ENCODE results near the gene SCYGR6.
"Not testable (repeated sequence)": the region's sequence is repeated elsewhere in the genome, so short reads cannot be mapped to it uniquely, and the experiment has no call there.

SCYGR6 gene, protein sequence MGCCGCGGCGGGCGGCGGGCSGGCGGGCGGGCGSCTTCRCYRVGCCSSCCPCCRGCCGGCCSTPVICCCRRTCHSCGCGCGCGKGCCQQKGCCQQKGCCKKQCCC

DNA sequence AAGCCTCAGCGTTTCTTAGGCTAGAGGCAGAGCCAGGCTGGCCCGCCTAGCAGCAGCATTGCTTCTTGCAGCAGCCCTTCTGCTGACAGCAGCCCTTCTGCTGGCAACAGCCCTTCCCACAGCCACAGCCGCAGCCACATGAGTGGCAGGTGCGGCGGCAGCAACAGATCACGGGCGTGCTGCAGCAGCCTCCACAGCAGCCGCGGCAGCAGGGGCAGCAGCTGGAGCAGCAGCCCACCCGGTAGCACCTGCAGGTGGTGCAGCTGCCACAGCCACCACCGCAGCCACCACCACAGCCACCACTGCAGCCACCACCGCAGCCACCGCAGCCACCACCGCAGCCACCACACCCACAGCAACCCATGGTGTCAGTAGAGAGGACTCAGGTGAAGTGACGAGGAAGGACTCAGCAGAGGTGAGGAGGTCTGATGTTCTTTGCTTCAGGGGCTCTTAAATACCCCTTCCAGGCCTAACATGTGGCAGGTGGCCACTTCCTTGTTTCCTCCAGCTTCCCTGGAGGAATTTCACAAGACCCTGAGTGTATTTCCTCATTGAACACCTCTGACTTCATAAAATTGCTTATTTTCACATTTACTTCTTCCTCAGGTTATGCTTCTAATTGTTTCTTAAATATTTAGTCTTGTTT, at the start of gene SCYGR6:
TSS of gene SCYGR6 (minus strand) at position 364 of the 646 bp plus-strand sequence. CDS start at position 364, 0 bp downstream.
- no peak for DNase-seq

DNA sequence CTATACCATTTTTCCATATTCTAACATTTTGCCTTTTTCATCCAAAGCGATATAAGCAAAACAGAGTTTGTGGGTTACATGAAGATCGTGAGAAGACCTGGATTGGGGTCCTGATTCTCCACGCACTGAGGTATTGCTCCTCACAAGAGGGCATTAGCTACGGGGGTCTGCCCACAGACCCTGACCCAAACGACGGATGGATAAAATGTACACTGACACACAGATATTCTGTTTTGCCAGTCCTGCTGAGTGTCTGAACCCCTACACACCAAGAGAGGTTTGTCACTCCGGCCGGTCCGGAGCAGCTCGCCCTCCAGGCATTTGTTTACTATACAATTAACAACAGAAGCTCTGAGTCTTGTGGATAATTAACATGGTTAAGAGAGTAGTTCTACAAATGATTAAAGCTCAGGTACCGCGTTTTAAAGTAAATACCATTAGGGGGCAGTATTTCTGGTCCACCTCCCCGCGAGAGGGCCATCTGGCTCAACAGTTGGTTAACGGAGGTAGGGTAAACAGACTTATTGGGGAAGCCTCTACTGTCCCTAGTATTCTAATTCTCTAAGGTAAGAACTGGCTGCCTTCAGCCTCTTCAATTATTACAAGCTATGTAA, 49.6 kb upstream of the SCYGR6 start:
- peak in 1 of 2 donors; percentile 5 for DNase-seq

DNA sequence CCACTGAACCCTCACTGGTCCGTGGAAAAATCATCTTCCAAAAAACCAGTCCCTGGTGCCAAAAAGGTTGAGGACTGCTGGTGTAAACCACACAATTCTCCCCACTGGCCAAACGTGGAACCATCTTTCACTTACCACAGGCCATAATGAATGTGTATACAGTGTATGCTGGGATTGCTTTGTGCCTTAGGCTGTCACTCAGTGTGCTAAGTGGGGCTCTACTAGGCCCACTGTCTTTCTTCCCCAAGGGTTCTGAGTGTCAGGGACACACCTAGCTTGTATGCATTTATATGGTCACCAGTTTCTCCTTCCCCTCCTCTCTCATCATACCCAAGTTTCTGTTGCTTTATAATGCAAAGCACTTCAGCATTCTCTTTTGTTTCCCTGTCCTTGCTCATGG, 48.4 kb upstream of the SCYGR6 start:
- no peak for DNase-seq

DNA sequence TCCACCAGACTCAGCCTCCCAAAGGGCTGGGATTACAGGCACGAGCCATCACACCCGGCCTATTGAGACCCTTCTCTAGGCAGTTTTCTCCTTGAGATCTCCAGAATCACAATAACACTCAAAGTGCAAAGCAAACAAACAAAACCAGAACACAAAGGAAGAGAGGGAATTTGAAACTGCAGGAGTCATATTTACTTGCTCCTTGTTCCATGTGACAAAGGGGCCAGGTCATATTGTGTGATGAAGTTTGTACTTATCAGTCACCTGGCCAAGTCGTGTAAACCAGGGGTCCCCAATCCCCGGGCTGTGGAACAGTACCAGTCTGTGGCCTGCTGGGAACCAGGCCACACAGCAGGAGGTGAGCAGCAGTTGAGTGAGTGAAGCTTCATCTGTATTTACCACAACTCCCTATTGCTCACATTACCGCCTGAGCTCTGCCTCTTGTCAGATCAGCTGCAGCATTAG, 47.7 kb upstream of the SCYGR6 start:
- DNase-seq = no peak

DNA sequence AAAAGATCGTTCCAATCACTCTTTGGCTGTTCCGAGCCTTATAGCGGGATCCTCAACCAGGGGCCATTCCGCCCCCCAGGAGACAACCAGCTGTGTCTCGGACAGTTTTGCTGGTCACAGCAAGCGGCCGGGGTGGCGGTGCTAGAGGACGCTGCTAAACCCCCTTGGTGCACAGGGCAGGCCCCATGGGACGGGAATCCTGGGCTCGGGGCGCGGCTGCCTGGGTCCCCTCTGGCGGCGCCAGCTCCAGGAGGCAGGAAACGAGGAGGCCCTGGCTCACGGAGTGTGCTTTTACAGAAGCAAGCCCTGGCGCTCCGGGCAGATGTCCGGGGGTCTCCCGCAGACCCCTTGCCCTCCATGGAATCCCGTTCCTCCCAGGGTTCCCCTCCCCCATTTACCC, 43.3 kb upstream of the SCYGR6 start:
- no peak for DNase-seq

DNA sequence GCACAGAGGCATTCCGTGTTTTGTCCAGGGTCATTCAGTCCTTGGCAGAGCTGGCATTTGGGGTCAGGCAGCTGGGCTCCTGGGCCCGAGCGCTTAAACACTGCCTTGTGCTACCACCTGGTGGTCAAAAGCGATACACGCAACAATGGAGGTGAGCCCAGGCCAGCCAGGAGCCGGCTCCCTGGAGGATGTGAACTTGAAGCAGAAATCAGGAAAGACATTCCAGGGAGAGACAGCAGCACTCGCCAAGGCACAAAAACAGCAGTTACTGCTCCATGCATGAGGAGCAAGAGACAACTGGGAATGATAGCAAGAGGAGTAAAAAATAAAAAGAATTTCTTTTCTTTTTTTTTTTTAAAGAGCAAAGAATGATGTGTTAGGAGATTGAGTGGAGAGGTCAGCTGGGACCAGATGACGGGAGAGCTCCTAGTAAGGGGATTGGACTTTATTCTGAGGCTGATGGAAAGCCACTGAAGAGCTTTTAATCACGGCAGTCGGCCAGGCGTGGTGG, 41.9 kb upstream of the SCYGR6 start:
- DNase-seq = peak; percentile 55 to 59

DNA sequence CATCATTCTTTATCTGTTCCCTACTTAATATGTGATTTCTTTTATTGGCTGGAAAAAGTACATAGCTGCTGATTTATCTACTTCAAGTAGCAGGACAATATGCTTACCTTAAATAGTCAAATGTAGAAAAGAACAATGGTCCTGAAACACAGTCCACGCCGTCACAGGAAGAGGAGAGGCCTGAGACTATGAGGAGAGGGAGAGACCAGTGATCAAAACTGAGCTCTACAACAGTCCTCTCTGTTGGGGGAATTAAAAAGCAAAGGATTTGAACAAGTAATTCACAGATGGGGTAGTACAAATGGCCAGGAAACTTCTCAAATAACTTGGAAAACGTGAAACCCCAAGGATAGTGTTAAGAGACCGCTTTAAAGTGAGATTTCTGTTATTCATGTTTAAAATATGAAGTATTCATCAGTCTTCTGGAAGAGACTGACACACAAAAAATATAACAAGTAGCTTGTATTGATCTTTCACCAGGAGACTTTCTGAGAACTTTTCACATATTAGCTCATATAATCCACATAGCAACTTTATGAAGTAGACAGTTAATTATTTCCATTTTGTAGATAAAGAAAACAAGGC, 41.3 kb upstream of the SCYGR6 start:
- no peak for DNase-seq

DNA sequence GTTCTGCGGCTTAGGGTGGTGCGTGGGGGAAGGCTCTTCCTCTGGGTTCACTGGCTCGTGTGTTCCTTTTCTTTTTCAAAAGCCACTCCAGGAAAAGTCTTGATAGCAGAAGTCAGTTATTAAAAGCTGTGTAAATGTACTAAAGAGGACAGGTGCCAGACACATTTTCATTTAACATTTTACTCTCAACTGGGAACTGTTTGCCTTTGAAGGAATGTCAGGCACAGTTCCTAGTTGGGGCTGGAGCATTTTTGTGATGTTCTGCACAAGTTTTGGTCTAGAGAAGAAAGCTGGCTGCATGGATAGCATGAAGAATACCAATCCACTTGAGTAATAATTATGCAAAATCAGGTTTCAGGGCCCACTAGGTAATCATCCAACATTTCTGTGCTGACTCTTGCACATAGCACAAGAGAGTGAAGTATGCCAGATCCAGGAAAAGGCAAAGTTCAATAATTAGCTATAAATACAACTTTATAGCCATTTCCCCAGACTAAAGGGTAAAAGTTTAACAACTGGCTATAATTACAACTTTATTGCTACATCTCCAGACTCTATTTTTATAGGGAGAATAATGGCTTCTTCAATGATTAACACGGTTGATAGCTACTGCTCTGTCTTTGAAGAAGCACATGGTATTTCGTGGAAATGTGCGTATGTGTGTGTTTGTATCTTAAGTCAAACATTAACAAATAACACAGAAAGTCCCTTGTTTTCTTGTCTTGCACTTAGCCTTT, 37.4 kb upstream of the SCYGR6 start:
- no peak for DNase-seq

DNA sequence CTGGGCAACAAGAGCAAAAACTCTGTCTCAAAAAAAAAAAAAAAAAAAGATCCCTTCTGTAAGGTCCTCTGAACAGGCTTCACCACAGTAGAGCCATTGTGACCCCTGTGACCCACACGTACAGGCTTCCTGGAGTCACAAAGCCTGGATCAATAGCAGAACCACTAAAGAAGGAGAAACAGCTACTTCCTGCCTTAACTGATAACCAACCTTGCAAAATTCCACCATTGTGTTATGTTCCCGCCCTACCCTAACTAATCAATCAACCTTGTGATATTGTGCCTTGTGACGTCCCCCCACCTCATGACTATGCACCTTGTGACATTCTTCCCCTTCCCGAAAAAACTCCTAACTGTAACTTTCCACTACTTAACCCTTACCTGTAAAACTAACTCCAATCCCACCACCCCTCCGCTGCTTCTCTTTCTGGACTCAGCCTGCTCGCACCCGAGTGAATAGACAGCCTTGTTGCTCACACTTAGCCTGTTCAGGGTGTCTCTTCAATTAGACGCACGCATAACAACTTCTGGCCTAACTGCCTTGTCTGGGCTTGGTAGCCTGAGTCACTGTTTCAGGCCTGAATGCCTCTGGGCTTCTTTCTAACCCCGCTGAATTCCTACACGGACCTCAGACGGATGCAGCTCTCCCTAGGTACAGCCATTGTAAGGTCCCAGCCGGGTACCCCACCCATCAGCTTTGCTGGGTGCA, 35.0 kb upstream of the SCYGR6 start:
- no peak for DNase-seq

DNA sequence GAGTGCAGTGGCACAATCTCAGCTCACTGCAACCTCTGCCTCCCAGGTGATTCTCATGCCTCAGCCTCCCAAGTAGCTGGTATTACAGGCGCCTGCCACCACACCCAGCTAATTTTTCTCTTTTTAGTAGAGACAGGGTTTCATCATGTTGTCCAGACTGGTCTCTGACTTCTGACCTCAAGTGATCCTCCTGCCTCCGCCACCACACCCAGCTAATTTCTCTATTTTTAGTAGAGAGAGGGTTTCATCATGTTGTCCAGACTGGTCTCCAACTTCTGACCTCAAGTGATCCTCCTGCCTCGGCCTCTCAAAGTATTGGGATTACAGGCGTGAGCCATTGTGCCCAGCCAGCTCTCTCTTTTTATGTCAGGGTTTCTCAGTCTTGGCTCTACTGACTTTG, 31.7 kb upstream of the SCYGR6 start:
- not testable (repeated sequence) for DNase-seq

DNA sequence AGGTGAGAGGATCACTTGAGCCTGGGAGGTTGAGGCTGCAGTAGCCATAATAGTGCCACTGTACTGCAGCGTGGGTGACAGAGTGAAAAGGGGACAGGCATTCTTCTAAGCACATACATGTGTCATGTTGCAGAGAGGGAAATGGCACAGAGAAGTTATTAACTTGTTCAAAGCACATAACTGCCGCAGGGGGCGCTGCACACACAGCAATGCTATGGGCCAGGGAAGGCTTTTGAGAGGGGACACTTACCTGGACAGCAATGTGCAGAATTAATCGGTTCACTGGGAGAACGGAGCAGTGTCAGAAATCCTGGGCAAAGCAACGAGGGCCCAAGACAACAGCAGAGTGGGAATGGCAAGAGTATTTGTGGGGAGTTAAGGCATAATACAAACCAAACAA, 23.5 kb upstream of the SCYGR6 start:
- no peak for DNase-seq

DNA sequence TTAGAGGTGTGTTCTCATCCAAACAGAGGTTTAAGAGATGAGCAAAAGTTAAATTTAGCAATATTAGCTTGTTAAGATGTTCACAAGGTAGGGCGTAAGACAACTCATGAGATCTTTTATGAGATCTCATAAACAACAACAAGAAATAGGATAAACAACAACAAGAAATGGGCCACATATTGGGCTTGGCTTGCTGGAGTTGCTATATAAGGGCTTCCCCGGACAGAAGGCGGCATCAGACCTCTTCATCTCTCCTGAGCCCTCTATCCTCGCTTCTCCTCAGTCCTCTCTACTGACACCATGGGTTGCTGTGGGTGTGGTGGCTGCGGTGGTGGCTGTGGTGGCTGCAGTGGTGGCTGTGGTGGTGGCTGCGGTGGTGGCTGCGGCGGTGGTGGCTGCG, 21.0 kb upstream of the SCYGR6 start, which contains the start of gene SCYGR8:
TSS of gene SCYGR8 (plus strand) at position 301 of the 400 bp plus-strand sequence. CDS start at position 301, 0 bp downstream.
- no peak for DNase-seq

DNA sequence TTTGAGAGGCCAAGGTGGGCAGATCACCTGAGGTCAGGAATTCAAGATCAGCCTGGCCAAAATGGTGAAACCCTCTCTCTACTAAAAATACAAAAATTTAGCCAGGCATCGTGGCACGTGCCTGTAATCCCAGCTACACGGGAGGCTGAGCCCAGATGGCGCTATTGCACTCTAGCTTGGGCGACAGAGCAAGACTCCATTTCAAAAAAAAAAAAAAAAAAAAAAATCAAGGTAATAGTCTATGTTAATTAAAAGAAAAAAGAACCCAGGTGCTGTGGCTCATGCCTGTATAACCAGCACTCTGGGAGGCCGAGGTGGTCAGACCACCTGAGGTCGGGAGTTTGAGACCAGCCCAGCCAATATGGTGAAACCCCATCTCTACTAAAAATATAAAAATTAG, 16.1 kb upstream of the SCYGR6 start:
- DNase-seq = not testable (repeated sequence)

DNA sequence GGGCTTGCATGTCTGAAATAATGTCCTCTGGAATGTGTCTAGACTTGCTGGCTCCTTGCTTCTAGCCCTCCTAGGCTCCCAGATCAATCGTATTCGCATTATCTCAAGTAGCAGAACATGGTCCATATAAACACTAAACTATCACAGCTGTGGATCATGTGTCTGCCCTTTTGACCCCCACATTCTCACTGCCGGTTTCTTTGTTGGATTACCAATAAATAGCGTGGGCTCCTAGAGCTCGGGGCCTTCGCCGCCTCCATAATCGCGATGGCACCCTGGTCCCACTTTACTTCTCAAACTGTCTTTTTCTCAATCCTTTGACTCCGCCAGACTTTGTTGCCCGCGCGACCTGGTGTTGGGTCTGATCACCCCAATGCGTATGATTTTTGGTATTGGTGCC, 14.8 kb upstream of the SCYGR6 start:
- DNase-seq = no peak

DNA sequence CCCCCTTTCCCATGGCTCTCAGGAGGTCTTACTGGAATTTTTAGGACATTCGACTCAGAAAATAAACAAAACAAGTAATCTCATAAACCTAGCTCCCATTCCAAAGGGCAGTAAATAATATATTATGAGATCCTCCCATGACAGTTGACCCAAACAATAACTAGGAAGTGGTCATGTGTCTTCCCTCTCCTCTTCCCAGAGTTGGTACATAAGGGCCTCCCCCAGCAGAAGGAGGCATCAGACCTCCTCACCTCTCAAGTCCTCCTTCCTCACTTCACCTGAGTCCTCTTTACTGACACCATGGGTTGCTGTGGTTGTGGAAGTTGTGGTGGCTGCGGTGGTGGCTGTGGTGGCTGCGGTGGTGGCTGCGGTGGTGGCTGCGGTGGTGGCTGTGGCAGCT, 3.5 kb upstream of the SCYGR6 start, which contains the start of gene SCYGR7:
TSS of gene SCYGR7 (plus strand) at position 301 of the 400 bp plus-strand sequence. CDS start at position 301, 0 bp downstream.
- no peak for DNase-seq

DNA sequence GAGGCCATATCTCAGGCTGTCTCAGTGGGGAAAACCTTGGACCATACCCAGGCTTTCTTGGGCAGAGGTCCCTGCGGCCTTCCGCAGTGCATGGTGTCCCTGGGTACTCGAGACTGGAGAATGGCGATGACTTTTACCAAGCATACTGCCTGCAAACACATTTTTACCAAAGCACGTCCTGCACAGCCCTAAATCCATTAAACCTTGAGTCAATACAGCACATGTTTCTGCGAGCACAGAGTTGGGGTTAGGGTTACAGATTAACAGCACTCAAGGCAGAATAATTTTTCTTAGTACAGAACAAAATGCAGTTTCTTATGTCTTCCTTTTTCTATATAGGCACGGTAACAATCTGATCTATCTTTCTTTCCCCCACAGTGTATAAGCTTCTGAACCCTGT, 1.7 kb downstream of the SCYGR6 start:
- DNase-seq = not testable (repeated sequence)

DNA sequence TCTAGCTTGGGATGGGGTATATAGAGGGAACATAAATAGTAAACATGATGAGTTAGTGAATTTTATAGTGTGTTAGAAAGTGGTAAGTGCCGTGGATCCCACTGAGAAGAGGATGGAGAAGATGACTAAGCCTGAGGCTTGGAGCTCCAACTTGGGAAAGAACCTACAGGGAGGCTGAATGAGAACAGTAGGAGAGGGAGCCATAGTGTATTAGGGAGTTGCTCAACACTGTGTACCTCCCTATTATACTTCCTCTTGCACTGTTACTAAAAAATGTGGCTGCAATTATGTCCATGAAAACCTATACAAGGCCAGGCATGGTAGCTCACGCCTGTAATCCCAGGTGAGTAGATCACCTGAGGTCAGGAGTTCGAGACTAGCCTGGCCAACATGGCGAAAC, 3.9 kb downstream of the SCYGR6 start:
- DNase-seq = no peak

DNA sequence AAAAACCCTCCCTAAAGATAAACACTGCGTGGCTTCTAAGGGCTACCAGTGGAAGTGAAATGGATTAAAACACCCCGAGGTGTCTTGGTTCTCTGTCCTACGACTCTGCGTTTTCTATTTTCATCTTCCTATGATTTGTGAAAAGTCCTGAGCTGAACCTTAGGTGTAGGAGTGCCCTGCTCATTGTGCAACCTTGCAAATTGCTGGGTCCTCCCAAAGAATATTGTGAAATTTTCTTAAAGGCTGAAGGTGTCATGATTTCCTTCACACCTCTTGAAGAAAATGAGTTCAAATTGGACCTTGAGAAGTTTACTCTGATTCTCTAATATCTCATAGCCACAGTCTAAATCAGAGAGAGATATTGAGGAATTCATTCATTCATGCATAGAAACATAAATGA, 4.9 kb downstream of the SCYGR6 start:
- no peak for DNase-seq

DNA sequence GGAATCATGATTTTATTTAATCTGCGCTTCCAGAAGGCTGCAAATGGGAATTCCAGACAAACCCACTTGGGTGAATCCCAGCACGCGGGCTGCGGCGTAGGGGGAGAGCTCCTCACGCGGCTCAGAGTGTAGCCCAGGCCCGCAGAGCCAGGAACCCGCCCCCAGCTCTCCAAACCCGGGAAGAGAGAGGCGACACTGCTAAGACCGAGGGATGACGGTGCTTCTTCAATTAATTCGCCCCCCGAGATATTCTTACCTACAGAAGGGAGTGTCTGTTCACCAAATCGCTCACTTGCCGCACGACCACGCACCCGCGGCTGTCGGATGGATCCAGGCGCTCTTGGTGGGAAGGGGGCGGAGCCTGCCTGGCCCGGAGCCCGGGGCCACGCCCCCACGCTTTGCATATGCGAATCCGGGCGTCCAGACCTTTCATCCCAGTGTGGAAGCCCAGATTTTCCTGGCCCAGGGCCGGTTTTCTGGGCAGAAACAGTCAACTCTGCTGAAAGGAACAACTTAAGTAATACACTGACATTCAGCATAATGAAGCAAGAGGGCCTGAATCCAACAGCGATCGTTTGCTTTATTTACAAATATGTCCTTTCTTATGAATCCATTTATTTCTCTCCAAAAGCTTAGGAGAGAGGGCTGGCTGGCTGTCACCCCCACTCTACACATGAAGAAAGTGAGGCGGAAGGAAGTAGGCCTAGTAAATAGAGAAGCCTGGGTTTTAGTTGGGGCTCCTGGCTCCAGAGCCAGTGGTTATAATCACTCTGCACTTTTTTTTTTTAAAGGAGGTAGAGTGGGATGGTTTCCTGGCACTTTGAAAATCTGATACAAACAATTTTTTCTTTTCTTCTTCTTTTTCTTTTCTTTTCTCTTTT, 6.6 kb downstream of the SCYGR6 start, which contains the start of gene SLC19A3:
TSS of gene SLC19A3 (minus strand) at position 342 of the 881 bp plus-strand sequence. CDS start 15,710 bp downstream, outside the sequence.
- no peak for DNase-seq

DNA sequence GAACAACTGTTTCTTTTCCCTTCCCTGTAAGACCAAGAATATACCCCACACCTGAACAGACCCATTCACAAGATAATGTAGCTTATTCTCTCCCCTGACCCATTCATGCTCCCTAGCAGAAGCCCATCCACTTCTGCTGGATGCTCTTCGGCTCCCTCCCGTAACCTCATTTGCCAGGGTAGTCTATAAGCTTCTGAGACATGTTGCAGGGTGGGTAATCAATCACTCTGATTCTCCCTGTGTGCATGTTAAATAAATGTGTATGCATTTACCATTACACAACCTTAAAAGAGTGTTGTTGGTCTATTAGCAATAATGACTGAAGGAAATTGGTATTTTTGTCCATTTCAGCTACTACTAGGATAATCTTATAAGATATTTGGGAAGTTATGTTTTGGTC, 8.1 kb downstream of the SCYGR6 start:
- no peak for DNase-seq

DNA sequence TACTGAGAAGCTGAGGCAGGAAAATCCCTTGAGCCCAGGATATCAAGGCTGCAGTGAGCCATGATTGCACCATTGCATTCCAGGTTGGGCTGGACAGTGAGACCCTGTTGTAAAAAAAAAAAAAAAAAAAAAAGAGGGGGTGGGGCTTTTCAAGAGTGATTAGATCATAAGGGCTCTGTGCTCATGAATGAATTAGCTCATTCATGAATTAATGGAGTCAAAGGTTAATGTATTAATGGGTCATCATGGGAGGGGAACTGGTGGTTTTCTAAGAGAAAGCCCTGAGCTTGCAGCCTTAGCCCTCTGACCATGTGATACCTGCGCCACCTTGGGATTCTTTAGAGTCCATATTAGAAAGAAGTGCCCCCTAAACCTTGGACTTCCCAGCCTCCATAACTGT, 11.3 kb downstream of the SCYGR6 start:
- DNase-seq = no peak
